Limb (tissue), 2 donors: Measurements from ENCODE around the gene TMEM259.

Experiments
- DNase-seq, 2 donors: peaks; one replicate each; pipeline ENCODE4 v3.0.0-alpha.2; 2016; ENCODE audit errors: extremely low spot score in 2 of 2

The TMEM259 gene

GRCh38 chr19:1020868-1021425, at the start of gene TMEM259:
Gene TMEM259, minus strand, starts transcription at chr19:1021123. Its CDS starts 127 bp downstream, at chr19:1020996.
- peak; percentile 98 for DNase-seq

DNA sequence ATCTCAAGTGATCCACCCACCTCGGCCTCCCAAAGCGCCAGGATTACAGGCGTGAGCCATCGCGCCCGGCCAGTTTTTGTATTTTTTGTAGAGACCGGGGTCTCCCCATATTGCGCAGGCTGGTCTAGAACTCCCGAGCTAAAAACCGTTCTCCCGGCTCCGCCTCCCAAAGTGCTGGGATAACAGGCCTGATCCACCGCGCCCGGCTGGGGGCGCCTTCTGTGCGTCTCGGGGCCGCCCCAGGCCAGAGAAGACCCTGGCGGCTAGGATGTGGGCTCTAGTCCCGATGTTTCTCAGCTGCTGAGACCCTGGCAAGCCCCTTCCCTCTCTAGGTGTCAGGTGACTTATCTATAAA, 49.6 kb upstream of the TMEM259 start:
- DNase-seq: no peak

- DNase-seq: no peak
Measured at GRCh38 chr19:1069009-1069779, 48.3 kb upstream of the TMEM259 start.

GRCh38 chr19:1068009-1069001, 47.4 kb upstream of the TMEM259 start:
- DNase-seq: no peak

DNA sequence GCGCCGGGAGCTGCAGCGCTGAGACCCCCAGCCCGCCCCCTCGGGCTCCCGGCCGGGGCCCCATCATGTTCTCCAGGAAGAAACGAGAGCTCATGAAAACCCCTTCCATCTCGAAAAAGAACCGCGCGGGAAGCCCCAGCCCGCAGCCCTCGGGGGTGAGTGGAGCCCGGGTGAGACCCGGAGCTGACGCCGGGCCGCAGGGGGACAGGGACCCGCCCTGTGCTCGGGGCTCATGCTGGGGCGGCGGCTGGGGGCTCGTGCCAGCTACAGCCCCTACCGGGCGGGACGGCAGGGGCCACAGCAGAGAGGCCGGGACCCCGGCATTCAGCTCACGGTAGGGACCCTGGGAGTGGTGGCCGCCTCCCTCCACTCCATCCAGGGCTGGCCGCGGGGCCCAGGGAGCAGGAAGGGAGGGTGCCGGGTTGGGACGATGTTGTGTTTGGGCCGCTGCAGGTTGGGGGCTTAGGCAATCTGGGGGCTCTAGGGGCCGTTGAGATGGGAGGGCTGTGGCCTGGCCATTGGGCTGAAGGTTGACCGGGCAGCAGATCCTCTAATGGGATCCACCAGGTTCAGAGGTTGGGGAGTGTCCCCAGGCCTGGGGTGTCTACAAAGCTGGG, 46.5 kb upstream of the TMEM259 start:
- no peak for DNase-seq

GRCh38 chr19:1066748-1067340, 45.9 kb upstream of the TMEM259 start, which contains the start of gene ARHGAP45:
Gene ARHGAP45, plus strand, starts transcription at chr19:1067167. Its CDS starts 239 bp downstream, at chr19:1067406.
- DNase-seq: no peak

GRCh38 chr19:1066251-1066747, 45.4 kb upstream of the TMEM259 start:
- DNase-seq: no peak

GRCh38 chr19:1065606-1066109, 44.7 kb upstream of the TMEM259 start:
- no peak for DNase-seq

DNA sequence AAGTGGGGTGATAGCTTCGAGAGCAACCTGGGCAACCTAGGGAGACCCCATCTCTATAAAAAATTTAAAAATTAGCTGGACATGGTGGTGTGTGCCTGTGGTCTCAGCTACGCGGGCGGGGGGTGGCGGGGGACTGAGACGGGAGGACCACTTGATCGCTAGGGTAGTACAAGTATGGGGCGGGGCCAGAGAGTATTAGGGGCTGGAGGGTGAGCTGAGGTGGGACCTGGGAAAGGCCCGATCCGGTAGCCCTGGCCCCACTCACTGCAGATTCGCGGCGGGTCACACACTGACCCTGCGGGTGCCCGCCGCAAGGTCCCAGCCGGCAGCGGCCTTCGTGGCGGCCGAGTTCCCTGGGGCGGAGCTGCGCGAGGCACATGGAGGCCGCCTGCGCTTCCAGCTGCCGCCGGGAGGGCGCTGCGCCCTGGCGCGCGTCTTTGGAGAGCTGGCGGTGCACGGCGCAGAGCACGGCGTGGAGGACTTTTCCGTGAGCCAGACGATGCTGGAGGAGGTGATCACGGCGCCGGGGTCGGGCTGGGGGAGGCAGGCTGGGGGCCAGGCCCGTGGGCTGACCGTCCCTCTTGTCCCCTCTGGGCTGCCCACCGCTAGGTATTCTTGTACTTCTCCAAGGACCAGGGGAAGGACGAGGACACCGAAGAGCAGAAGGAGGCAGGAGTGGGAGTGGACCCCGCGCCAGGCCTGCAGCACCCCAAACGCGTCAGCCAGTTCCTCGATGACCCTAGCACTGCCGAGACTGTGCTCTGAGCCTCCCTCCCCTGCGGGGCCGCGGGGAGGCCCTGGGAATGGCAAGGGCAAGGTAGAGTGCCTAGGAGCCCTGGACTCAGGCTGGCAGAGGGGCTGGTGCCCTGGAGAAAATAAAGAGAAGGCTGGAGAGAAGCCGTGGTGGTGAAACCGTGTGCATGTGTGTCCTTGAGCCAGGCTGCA, 44.0 kb upstream of the TMEM259 start:
- DNase-seq: peak; percentile 47 to 76

DNA sequence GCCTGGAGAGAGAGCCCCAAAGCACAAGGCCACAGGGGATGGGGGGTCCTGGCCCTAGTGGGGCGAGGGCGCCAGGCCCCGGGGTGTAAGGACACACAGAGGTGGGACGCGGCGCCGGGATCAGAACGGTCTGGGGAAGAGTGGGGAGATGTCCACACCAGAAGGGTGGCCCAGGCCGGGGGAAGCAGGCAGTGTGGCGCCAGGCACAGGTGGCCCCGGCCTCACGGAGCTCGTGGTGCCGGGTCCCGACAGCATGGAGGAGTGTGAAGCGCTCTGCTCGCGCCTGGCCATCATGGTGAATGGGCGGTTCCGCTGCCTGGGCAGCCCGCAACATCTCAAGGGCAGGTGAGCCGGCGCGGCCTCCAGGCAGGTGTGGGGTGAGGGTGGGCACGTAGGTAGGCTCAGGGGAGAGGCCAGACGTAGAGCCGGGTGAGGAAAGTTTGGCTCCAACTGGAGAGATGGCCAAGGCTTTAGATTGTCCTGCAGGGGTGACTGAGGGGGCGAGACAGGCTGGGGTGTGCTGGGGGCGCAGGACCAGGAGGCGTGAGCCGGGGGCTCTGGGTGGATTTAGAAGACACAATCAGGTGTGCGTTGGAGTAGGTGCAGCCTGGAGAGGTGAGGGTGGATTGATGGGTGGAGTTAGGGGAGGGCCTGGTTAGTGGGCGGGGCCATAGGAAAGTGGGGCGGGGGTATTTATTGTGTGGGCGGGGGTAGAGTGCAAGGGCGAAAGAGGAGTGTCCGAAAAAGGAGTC, 43.2 kb upstream of the TMEM259 start:
- DNase-seq: no peak

DNA sequence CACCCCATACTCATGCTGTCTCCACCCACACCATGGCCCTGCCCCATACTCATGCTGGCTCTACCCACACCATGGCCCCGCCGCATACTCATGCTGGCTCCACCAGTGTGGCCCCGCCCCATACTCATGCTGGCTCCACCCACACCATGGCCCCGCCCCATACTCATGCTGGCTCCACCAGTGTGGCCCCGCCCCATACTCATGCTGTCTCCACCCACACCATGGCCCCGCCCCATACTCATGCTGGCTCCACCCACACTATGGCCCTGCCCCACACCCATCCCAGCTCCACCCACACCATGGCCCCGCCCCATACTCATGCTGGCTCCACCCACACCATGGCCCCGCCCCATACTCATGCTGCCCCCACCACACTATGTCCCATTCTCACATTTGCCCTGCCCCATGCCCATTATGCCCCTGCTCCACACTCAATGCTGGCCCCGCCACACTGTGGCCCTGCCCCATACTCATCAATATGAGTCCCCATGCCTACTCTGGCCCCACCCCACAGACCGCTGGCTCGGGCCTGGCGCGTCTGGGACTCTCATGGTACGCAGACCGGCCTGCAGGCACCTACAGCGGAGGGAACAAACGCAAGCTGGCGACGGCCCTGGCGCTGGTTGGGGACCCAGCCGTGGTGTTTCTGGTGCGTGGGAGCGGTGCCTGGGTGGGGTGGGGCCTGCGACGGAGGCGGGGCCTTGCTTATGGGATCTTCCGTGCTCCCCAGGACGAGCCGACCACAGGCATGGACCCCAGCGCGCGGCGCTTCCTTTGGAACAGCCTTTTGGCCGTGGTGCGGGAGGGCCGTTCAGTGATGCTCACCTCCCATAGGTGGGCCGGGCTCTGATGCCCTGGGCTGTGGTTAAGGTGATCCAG, 42.3 kb upstream of the TMEM259 start:
- no peak for DNase-seq

- DNase-seq: no peak
Measured at GRCh38 chr19:1062387-1063029, 41.6 kb upstream of the TMEM259 start.

DNA sequence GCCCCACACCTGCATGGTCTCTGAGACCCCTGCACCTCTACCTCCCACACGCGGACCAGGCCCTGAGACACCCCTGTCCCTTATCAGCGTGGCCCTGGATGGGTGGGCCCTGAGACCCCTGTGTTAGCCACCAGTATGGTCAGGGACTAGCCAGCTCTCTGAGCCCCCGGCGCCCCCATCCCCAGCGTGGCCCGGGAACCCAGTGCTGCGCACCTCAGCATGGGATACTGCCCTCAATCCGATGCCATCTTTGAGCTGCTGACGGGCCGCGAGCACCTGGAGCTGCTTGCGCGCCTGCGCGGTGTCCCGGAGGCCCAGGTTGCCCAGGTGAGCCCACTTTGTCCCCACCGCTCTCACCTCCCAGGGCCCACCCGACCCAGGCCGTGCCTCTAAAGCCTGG, 41.1 kb upstream of the TMEM259 start:
- DNase-seq: no peak

DNA sequence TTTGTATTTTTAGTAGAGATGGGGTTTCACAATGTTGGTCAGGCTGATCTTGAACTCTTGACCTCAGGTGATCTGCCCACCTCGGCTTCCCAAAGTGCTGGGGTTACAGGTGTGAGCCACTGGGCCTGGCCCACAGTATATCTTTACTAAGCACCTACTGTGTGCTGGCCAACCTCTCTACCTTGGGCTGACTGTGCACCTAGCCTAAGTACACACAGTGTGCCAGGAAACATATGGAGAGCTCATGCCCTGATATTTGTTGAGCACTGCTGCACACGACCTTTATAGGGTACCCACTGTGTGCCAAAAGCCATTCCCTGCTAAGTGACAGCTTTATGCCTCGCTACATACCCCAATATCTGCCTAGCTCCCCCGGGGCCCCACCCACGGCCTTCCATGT, 39.8 kb upstream of the TMEM259 start:
- no peak for DNase-seq

GRCh38 chr19:1058112-1058511, 37.2 kb upstream of the TMEM259 start:
- no peak for DNase-seq

GRCh38 chr19:1057176-1057855, 36.4 kb upstream of the TMEM259 start:
- no peak for DNase-seq
